Fibroblast of lung (primary cell): ENCODE results near the gene POU2AF2. TPM values are rescaled to one million over a fixed set of nuclear protein-coding genes. Genes with fewer than 3 reads are reported as not detected.

Experiments used
- DNase-seq, 2 donors: peaks; one replicate each; pipeline versions ENCODE4 v3.0.0 to v3.0.0-alpha.2; 2010; ENCODE audit warnings: low read depth in 2 of 2
- H2AFZ ChIP-seq: 2 replicates; pipeline ENCODE4 v1.5.1; 2012; ENCODE audit warnings: low read length, control low read depth, inconsistent platforms
- H3K27ac ChIP-seq: 2 replicates; pipeline ENCODE4 v1.5.1; 2011; ENCODE audit warnings: low read length, control low read depth; ENCODE audit not compliant: insufficient read depth
- H3K27me3 ChIP-seq: 2 replicates; pipeline ENCODE4 v1.5.1; 2011; ENCODE audit warnings: mild to moderate bottlenecking, low read length; ENCODE audit not compliant: control insufficient read depth, insufficient read depth
- H3K36me3 ChIP-seq: 2 replicates; pipeline ENCODE4 v1.5.1; 2011; ENCODE audit warnings: low read length; ENCODE audit not compliant: control insufficient read depth, insufficient read depth
- H3K4me1 ChIP-seq: 2 replicates; pipeline ENCODE4 v1.5.1; 2011; ENCODE audit warnings: low read length; ENCODE audit not compliant: control insufficient read depth, insufficient read depth; ENCODE audit errors: extremely low read depth
- H3K4me2 ChIP-seq: 2 replicates; pipeline ENCODE4 v1.5.1; 2011; ENCODE audit warnings: low read length, control low read depth; ENCODE audit not compliant: insufficient read depth; ENCODE audit errors: extremely low read depth
- H3K4me3 ChIP-seq, 4 experiments: fragments of 200-600 bp in 1 of 4; sonication (generic) in 1 of 4; replicated peaks in 1 of 4; 2 replicates each; pipeline ENCODE4 v1.5.1; 2011 to 2016; ENCODE audit warnings: low read length in 4 of 4, low read depth in 3 of 4, mild to moderate bottlenecking in 3 of 4, control low read depth in 2 of 4, inconsistent platforms in 1 of 4, mixed read lengths in 1 of 4; ENCODE audit not compliant: insufficient read depth in 1 of 4; ENCODE audit errors: control extremely low read depth in 1 of 4
- H3K79me2 ChIP-seq: 2 replicates; pipeline ENCODE4 v1.5.1; 2012; ENCODE audit warnings: mild to moderate bottlenecking, low read length, inconsistent platforms; ENCODE audit not compliant: control insufficient read depth, insufficient read depth
- H3K9ac ChIP-seq: 2 replicates; pipeline ENCODE4 v1.5.1; 2011; ENCODE audit warnings: mild to moderate bottlenecking, low read length, control low read depth; ENCODE audit not compliant: insufficient read depth
- H3K9me3 ChIP-seq: 2 replicates; pipeline ENCODE4 v1.5.1; 2012; ENCODE audit warnings: low read depth, low read length; ENCODE audit not compliant: control insufficient read depth, insufficient read depth
- H4K20me1 ChIP-seq: 2 replicates; pipeline ENCODE4 v1.5.1; 2011; ENCODE audit warnings: low read length; ENCODE audit not compliant: control insufficient read depth, insufficient read depth; ENCODE audit errors: extremely low read depth
- EZH2 ChIP-seq: IDR thresholded peaks from 2 replicates; pipeline ENCODE4 v1.5.1; 2012; ENCODE audit warnings: low read length, control low read depth, mild to moderate bottlenecking; ENCODE audit errors: missing control alignments
- polyA plus RNA-seq, 2 donors: library from polyadenylated mRNA; depleted of rRNA in 1 of 2; stranded (reverse) in 1 of 2; unstranded in 1 of 2; fragments of >200 nt; gene quantifications; 2 replicates each; pipeline ENCODE4 v1.2.1, GENCODE V29; 2011 to 2012; ENCODE audit warnings: missing spikeins in 1 of 2
- total RNA-seq: library from RNA; depleted of rRNA; stranded (reverse); fragments of >200 nt; gene quantifications from 2 replicates; pipeline ENCODE4 v1.2.1, GENCODE V29; 2014
- TF ChIP-seq, protein P1 (sequence below), 2 donors: IDR thresholded peaks in 1 of 2; conservative IDR thresholded peaks in 1 of 2; 1 replicate in 1 of 2; 2 replicates in 1 of 2; pipeline ENCODE4 v1.5.1; 2011 to 2012; ENCODE audit warnings: low read length in 2 of 2, control low read depth in 1 of 2, inconsistent platforms in 1 of 2, low read depth in 1 of 2, mild to moderate bottlenecking in 1 of 2

The POU2AF2 gene
- total and polyA plus RNA-seq, 2 donors (not counting 1 experiment from before 2014, with no cell fraction given), result not detected

DNA sequence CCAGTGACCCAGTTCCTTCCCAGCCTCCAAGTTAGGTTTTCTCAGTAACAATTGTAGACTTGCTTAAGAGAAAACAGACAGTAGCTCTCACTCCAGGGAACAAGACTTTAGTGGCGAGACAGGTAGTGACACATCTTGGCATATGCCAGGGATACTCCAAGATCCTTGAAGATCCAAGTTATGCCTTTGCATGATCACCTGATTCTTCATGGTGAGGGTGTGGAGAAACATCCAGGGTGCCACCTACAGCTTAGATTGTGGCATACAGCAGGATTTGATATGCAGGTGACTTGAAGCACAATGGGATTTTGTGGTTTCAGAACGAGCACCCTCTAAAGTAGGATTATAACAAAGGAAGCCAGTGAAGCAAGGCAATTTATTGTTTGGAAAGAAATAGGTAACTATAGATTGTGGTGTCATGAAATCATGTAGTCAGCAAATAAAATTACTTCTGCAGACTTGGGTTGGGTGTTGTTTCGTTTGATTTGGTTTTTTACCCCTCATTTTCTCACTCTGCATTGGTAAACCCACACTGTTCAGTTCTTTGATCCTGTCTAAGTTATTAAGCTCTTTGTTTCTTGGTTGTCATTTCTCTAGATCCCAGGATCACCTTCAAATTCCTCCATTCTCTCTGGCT is 62.1 kb downstream of the POU2AF2 start:
- Histone ChIP-seq H3K9me3 (no peaks in the 10 kb centered on the region), H3K27ac (no peak overlapping the region), H3K36me3 (no peaks in the 10 kb centered on the region), H3K79me2 (no peaks in the 10 kb centered on the region), H2AFZ (no peak overlapping the region), H3K9ac (no peak overlapping the region), H3K27me3 (peaks cover 13% of the 10 kb centered on the region), H3K4me1 (no peaks in the 10 kb centered on the region), H3K4me3 (no peak overlapping the region), H3K4me2 (no peak overlapping the region), H4K20me1 (no peaks in the 10 kb centered on the region)
- DNase-seq, result no peak
- TF ChIP-seq, protein P1, sequence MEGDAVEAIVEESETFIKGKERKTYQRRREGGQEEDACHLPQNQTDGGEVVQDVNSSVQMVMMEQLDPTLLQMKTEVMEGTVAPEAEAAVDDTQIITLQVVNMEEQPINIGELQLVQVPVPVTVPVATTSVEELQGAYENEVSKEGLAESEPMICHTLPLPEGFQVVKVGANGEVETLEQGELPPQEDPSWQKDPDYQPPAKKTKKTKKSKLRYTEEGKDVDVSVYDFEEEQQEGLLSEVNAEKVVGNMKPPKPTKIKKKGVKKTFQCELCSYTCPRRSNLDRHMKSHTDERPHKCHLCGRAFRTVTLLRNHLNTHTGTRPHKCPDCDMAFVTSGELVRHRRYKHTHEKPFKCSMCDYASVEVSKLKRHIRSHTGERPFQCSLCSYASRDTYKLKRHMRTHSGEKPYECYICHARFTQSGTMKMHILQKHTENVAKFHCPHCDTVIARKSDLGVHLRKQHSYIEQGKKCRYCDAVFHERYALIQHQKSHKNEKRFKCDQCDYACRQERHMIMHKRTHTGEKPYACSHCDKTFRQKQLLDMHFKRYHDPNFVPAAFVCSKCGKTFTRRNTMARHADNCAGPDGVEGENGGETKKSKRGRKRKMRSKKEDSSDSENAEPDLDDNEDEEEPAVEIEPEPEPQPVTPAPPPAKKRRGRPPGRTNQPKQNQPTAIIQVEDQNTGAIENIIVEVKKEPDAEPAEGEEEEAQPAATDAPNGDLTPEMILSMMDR (conservative IDR thresholded peaks at IDR 0.05 in 1 of 2, IDR thresholded peaks at IDR 0.05 in 1 of 2; ENCODE audit: low read depth in 1 of 2, low read length in 2 of 2), result no peak
- no peak for TF ChIP-seq EZH2

DNA sequence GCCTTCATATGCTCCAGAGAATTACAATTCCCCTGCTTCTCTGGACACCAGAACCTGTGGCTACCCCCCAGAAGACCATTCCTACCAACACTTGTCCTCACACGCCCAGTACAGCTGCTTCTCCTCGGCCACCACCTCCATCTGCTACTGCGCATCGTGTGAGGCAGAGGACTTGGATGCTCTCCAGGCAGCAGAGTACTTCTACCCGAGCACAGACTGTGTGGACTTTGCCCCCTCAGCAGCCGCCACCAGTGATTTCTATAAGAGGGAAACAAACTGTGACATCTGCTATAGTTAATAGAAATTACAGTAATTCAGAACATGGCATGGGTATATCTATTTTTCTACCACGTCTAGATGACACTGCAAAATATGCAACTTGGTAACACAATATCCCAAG is 62.6 kb downstream of the POU2AF2 start:
- H3K27ac ChIP-seq, result no peak overlapping the region
- TF ChIP-seq EZH2, result no peak
- TF ChIP-seq, protein P1 (conservative IDR thresholded peaks at IDR 0.05 in 1 of 2, IDR thresholded peaks at IDR 0.05 in 1 of 2; ENCODE audit: low read depth in 1 of 2, low read length in 2 of 2), result no peak
- no peaks in the 10 kb centered on the region for H3K79me2 ChIP-seq
- no peak overlapping the region for H3K9ac ChIP-seq
- H3K4me1 ChIP-seq, result no peaks in the 10 kb centered on the region
- H3K4me3 ChIP-seq, result no peak overlapping the region
- no peak overlapping the region for H2AFZ ChIP-seq
- no peak overlapping the region for H3K4me2 ChIP-seq
- H3K36me3 ChIP-seq, result no peaks in the 10 kb centered on the region
- peak in 1 of 2 donors; percentile 74 for DNase-seq
- H3K9me3 ChIP-seq, result no peaks in the 10 kb centered on the region
- H4K20me1 ChIP-seq, result no peaks in the 10 kb centered on the region
- peaks cover 13% of the 10 kb centered on the region for H3K27me3 ChIP-seq

DNA sequence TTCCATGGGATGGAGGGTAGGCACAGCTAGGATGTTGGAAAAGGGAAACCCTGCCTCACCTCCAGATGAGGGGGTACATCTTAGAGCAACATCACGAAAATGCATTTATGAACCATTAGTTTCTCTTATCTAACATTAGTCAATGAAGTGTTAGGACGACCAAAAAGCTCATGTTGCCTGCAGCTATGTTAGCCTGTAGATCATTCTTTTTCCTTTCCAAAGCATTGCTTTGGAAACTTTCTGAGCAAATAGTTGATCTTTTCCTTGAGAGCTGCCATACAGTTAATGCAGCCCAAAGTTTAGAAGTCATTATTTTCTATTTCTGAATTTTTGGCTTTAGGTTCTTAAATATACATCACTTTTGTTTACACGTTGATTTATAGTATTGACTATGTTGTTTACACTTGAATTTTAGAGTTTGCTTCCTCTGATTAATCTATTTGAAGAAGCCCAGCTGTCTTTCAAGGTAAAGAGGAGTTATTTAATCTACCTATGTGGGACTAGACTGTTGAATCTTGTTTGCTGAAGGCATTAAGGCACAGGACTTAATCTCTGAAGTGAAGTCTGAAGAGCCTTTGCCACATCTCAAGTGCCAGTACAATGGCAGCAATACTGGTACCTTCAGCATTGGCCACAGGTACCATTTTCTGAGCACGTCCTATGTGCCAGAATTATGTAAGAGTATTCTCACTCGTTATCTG is 63.8 kb downstream of the POU2AF2 start:
- Histone ChIP-seq H3K4me1 (no peaks in the 10 kb centered on the region), H3K27me3 (peaks cover 13% of the 10 kb centered on the region), H3K9ac (no peak overlapping the region), H3K4me3 (no peak overlapping the region), H3K27ac (no peak overlapping the region), H3K9me3 (no peaks in the 10 kb centered on the region), H3K4me2 (no peak overlapping the region), H2AFZ (no peak overlapping the region), H3K36me3 (no peaks in the 10 kb centered on the region), H3K79me2 (no peaks in the 10 kb centered on the region), H4K20me1 (no peaks in the 10 kb centered on the region)
- no peak for DNase-seq
- TF ChIP-seq, protein P1 (conservative IDR thresholded peaks at IDR 0.05 in 1 of 2, IDR thresholded peaks at IDR 0.05 in 1 of 2; ENCODE audit: low read depth in 1 of 2, low read length in 2 of 2), result no peak
- TF ChIP-seq EZH2, result no peak
